ENCODE results near the gene RILPL2. TPM values are rescaled to one million over a fixed set of nuclear protein-coding genes. Genes with fewer than 3 reads are reported as not detected.
"Not testable (repeated sequence)": the region's sequence is repeated elsewhere in the genome, so short reads cannot be mapped to it uniquely, and the experiment has no call there.

The RILPL2 gene
- polyA plus RNA-seq, 3 donors = 19.3 to 25.1 (median 21.0) TPM

DNA sequence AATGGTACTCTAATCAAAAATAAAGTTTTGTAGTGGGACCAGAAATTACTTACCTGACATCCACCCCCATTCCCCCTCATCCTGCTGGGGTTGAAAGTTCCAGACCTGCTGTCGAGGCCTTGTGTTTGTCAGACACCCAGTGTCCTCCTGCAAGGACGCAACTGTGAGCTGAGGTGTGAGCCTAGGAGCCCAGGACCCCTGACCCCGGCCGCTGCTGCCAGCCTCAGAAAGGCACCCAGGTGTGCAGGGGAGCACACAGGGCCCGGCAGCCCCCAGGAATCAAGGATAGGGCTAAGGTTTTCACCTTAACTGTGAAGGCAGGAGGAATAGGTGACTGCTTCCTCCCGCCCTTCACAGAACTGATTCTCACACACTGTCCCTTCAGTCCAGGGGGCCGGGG, 27.9 kb downstream of the RILPL2 start:
- Mint-ChIP-seq H3K36me3 (peaks cover 48 to 81% of the 10 kb centered on the region in 2 donors), H3K27ac (peak overlapping the region in 1 of 7 donors; percentile 40)
- H3K9me3 ChIP-seq (replicated peaks in 1 of 2; ENCODE audit: control insufficient read depth in 1 of 2, insufficient read depth in 1 of 2, low read length in 2 of 2); H3K4me3 Mint-ChIP-seq; H3K4me2 ChIP-seq (replicated peaks; ENCODE audit: extremely low read depth, low read length, poor library complexity, severe bottlenecking); H3K27me3 Mint-ChIP-seq (ENCODE audit: low read depth in 3 of 3); H2AFZ ChIP-seq (ENCODE audit: insufficient read depth, low read depth, low read length, poor library complexity, severe bottlenecking); H3K4me3 ChIP-seq (replicated peaks in 1 of 3; ENCODE audit: low read depth in 2 of 3, low read length in 3 of 3); H3K27me3 ChIP-seq (ENCODE audit: control insufficient read depth in 2 of 2, insufficient read depth in 2 of 2, low read length in 2 of 2); H3K9ac ChIP-seq (ENCODE audit: insufficient read depth, low read length, poor library complexity, severe bottlenecking); H3K27ac ChIP-seq (ENCODE audit: low read depth in 1 of 2, low read length in 2 of 2); DNase-seq; H3K79me2 ChIP-seq (ENCODE audit: insufficient read depth, low read length); H3K9me3 Mint-ChIP-seq; intact Hi-C loops (cut with micrococcal nuclease); H3K4me1 Mint-ChIP-seq: not testable (repeated sequence)
- 100% methylated on average over 2 of the region's 7 CpGs for WGBS (ENCODE audit: insufficient coverage)
- H3K4me1 ChIP-seq (ENCODE audit: control insufficient read depth in 1 of 2, insufficient read depth in 2 of 2, low read length in 2 of 2) = peaks cover 0 to 15% of the 10 kb centered on the region in 2 donors
- peaks cover 53 to 72% of the 10 kb centered on the region in 2 donors for H3K36me3 ChIP-seq (replicated peaks in 1 of 2; ENCODE audit: control insufficient read depth in 1 of 2, insufficient read depth in 2 of 2, low read length in 2 of 2)
- peaks cover 55% of the 10 kb centered on the region for H4K20me1 ChIP-seq (ENCODE audit: insufficient read depth, low read length)

DNA sequence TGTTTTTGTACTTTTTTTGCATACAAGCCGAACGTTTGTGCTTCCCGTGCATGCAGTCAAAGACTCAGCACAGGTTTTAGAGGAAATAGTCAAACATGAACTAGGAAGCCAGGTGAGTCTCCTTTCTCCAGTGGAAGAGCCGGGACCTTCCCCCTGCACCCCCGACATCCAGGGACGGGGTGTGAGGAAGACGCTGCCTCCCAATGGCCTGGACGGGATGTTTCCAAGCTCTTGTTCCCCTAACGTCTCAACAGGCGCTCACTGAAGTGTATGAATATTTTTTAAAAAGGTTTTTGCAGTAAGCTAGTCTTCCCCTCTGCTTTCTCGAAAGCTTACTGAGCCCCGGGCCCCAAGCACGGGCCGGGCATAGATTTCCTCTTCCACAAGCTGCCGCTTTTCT, 28.6 kb downstream of the RILPL2 start:
- H3K27ac Mint-ChIP-seq = peak overlapping the region in 1 of 7 donors; percentile 70
- H3K4me3 ChIP-seq (replicated peaks in 1 of 3; ENCODE audit: low read depth in 2 of 3, low read length in 3 of 3); H3K27ac ChIP-seq (ENCODE audit: low read depth in 1 of 2, low read length in 2 of 2); intact Hi-C loops (cut with micrococcal nuclease); H3K79me2 ChIP-seq (ENCODE audit: insufficient read depth, low read length); H3K4me1 Mint-ChIP-seq; H3K4me2 ChIP-seq (replicated peaks; ENCODE audit: extremely low read depth, low read length, poor library complexity, severe bottlenecking); H3K9me3 ChIP-seq (replicated peaks in 1 of 2; ENCODE audit: control insufficient read depth in 1 of 2, insufficient read depth in 1 of 2, low read length in 2 of 2); H3K9me3 Mint-ChIP-seq; H3K27me3 Mint-ChIP-seq (ENCODE audit: low read depth in 3 of 3); H2AFZ ChIP-seq (ENCODE audit: insufficient read depth, low read depth, low read length, poor library complexity, severe bottlenecking); H3K4me3 Mint-ChIP-seq; H3K9ac ChIP-seq (ENCODE audit: insufficient read depth, low read length, poor library complexity, severe bottlenecking); H3K27me3 ChIP-seq (ENCODE audit: control insufficient read depth in 2 of 2, insufficient read depth in 2 of 2, low read length in 2 of 2); DNase-seq: not testable (repeated sequence)
- H3K4me1 ChIP-seq (ENCODE audit: control insufficient read depth in 1 of 2, insufficient read depth in 2 of 2, low read length in 2 of 2) = peaks cover 0 to 15% of the 10 kb centered on the region in 2 donors
- H4K20me1 ChIP-seq (ENCODE audit: insufficient read depth, low read length) = peaks cover 56% of the 10 kb centered on the region
- WGBS (ENCODE audit: insufficient coverage) = no CpG with 5 or more reads among the region's 15 CpGs
- H3K36me3 Mint-ChIP-seq = peaks cover 50 to 81% of the 10 kb centered on the region in 2 donors
- peaks cover 59 to 72% of the 10 kb centered on the region in 2 donors for H3K36me3 ChIP-seq (replicated peaks in 1 of 2; ENCODE audit: control insufficient read depth in 1 of 2, insufficient read depth in 2 of 2, low read length in 2 of 2)

DNA sequence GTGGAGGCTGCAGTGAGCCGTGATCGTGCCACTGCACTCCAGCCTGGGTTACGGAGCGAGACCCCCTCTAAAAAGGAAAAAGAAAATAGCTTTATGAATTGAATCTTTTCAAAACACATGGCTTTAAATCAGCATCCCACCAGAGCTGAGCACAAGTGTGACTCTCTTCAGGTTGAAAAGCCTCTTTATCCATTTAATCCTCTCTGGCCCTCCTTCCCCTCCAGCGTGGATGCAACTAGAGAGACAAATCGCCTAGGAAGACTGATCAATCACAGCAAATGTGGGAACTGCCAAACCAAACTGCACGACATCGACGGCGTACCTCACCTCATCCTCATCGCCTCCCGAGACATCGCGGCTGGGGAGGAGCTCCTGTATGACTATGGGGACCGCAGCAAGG, 29.2 kb downstream of the RILPL2 start:
- DNase-seq; H3K4me3 Mint-ChIP-seq; H3K27ac ChIP-seq (ENCODE audit: low read depth in 1 of 2, low read length in 2 of 2); H3K9me3 ChIP-seq (replicated peaks in 1 of 2; ENCODE audit: control insufficient read depth in 1 of 2, insufficient read depth in 1 of 2, low read length in 2 of 2); H3K9ac ChIP-seq (ENCODE audit: insufficient read depth, low read length, poor library complexity, severe bottlenecking); H3K9me3 Mint-ChIP-seq; H3K4me2 ChIP-seq (replicated peaks; ENCODE audit: extremely low read depth, low read length, poor library complexity, severe bottlenecking); H3K27me3 Mint-ChIP-seq (ENCODE audit: low read depth in 3 of 3); H3K4me3 ChIP-seq (replicated peaks in 1 of 3; ENCODE audit: low read depth in 2 of 3, low read length in 3 of 3); intact Hi-C loops (cut with micrococcal nuclease); H3K79me2 ChIP-seq (ENCODE audit: insufficient read depth, low read length); H3K4me1 Mint-ChIP-seq; H3K27me3 ChIP-seq (ENCODE audit: control insufficient read depth in 2 of 2, insufficient read depth in 2 of 2, low read length in 2 of 2); H2AFZ ChIP-seq (ENCODE audit: insufficient read depth, low read depth, low read length, poor library complexity, severe bottlenecking): not testable (repeated sequence)
- peaks cover 56% of the 10 kb centered on the region for H4K20me1 ChIP-seq (ENCODE audit: insufficient read depth, low read length)
- H3K4me1 ChIP-seq (ENCODE audit: control insufficient read depth in 1 of 2, insufficient read depth in 2 of 2, low read length in 2 of 2) = peaks cover 0 to 15% of the 10 kb centered on the region in 2 donors
- peaks cover 59 to 72% of the 10 kb centered on the region in 2 donors for H3K36me3 ChIP-seq (replicated peaks in 1 of 2; ENCODE audit: control insufficient read depth in 1 of 2, insufficient read depth in 2 of 2, low read length in 2 of 2)
- no CpG with 5 or more reads among the region's 15 CpGs for WGBS (ENCODE audit: insufficient coverage)
- H3K36me3 Mint-ChIP-seq = peaks cover 51 to 81% of the 10 kb centered on the region in 2 donors
- H3K27ac Mint-ChIP-seq = peak overlapping the region in 1 of 7 donors; percentile 31

Data from CD14-positive monocyte (primary cell).